ENCODE measurements around the gene CCDC149. TPM values are rescaled to one million over a fixed set of nuclear protein-coding genes. Genes with fewer than 3 reads are reported as not detected.
A peak's percentile ranks its signal among the peaks of the same experiment; 100 is the strongest.

CCDC149 gene
- total and polyA plus RNA-seq, 9 of the 15 experiments (the other 6 are each of a cell fraction or from before 2014, with no cell fraction given) = 0.04 to 0.18 TPM; not detected in 7

DNA sequence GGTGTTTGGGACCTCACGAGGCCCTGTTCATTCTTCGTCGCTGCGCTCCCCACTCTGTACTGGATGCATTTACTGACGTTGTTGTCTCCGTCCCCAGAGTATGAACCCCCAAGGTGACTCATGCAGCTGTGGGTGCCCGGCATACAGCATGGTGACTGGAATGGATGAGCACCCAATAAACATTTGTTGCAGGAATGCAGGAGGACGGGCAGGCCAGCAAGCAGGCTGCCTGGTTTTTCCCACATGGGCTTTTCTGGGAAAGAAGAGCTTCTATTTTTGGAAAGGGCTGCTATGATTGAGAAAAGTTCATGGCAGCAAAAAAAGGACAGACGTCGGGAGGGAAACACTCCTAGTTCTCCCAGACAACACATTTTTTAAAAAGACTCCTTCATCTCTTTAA lies 118.4 kb downstream of the CCDC149 start:
- BruUV-seq (replicated peaks) = no TSS peak
- Histone ChIP-seq H4K20me1 (replicated peaks; ENCODE audit: control insufficient read depth, insufficient read depth, low read length) (no peaks in the 10 kb centered on the region; the same call in 1 of the 2 replicates), H3K79me2 (ENCODE audit: control insufficient read depth, insufficient read depth, low read length) (no peaks in the 10 kb centered on the region), H3K27ac (ENCODE audit: extremely low read depth, low read depth, low read length) (no peak overlapping the region), H3K9me1 (ENCODE audit: control insufficient read depth, insufficient read depth, low read length) (no peaks in the 10 kb centered on the region), H3K36me3 (ENCODE audit: control insufficient read depth, insufficient read depth, low read length) (no peaks in the 10 kb centered on the region), H3K9ac (ENCODE audit: insufficient read depth in 1 of 2, low read depth in 2 of 2, low read length in 2 of 2) (peak overlapping the region in 1 of 2 experiments; percentile 52; a peak in 1 of 4 replicates), H2AFZ (ENCODE audit: low read depth, low read length) (peak overlapping the region; percentile 59), H3K4me1 (replicated peaks in 1 of 2; ENCODE audit: control insufficient read depth in 2 of 2, insufficient read depth in 2 of 2, low read length in 2 of 2) (peaks cover 11 to 19% of the 10 kb centered on the region in 2 experiments; a peak in 4 of 5 replicates), H3K27me3 (ENCODE audit: control insufficient read depth in 2 of 2, insufficient read depth in 2 of 2, low read length in 2 of 2) (peaks cover 2 to 27% of the 10 kb centered on the region in 2 experiments; a peak in 4 of 5 replicates), H3K9me3 (replicated peaks; ENCODE audit: control insufficient read depth, insufficient read depth, low read depth, low read length) (no peaks in the 10 kb centered on the region), H3K4me3 (no peak overlapping the region), H3K4me2 (ENCODE audit: insufficient read depth, low read length) (peak overlapping the region; percentile 61)
- DNase-seq (ENCODE audit: extremely low read depth in 1 of 4, low spot score in 3 of 4) = no peak
- no peak for FAIRE-seq
- CTCF ChIA-PET (ENCODE audit: low intra/inter-chr PET ratio) = no interaction called here
- POLR2A ChIA-PET = interaction anchor here (1.5 to 1.6 kb wide), 2 partner anchors 10 to 12 kb away, joined by 3 to 4 read pairs; no protein-coding TSS in a partner anchor
- in situ Hi-C loops (cut with MboI) = no loop called here
- no peak for TF ChIP-seq NBN (IDR thresholded peaks at IDR 0.05; ENCODE audit: low read depth)
- no peak for TF ChIP-seq SNRNP70 (optimal IDR thresholded peaks at IDR 0.05; ENCODE audit: low read depth, low read length)
- TF ChIP-seq LEF1 (IDR thresholded peaks at IDR 0.05) = no peak
- TF ChIP-seq, protein P1, sequence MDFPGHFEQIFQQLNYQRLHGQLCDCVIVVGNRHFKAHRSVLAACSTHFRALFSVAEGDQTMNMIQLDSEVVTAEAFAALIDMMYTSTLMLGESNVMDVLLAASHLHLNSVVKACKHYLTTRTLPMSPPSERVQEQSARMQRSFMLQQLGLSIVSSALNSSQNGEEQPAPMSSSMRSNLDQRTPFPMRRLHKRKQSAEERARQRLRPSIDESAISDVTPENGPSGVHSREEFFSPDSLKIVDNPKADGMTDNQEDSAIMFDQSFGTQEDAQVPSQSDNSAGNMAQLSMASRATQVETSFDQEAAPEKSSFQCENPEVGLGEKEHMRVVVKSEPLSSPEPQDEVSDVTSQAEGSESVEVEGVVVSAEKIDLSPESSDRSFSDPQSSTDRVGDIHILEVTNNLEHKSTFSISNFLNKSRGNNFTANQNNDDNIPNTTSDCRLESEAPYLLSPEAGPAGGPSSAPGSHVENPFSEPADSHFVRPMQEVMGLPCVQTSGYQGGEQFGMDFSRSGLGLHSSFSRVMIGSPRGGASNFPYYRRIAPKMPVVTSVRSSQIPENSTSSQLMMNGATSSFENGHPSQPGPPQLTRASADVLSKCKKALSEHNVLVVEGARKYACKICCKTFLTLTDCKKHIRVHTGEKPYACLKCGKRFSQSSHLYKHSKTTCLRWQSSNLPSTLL (IDR thresholded peaks at IDR 0.05) = no peak
- peak; percentile 11; the same call in 1 of the 3 replicates for ATAC-seq
- intact Hi-C loops (cut with micrococcal nuclease) = no loop called here
- WGBS (ENCODE audit: insufficient coverage, low coverage, missing lambda C conversion rate) = 7% methylated on average over 9 of the region's 10 CpGs
